ENCODE measurements around the gene LAMA5.

Gene LAMA5

GRCh38 chr20:62304331-62305148 is 62.6 kb downstream of the LAMA5 start:
- TF ChIP-seq TAF1 (IDR thresholded peaks at IDR 0.05; ENCODE audit: borderline replicate concordance, insufficient read depth, low read length) = no peak
- TF ChIP-seq REST (IDR thresholded peaks at IDR 0.05; ENCODE audit: insufficient read depth in 1 of 2, low read depth in 2 of 2, low read length in 2 of 2) = no peak
- TF ChIP-seq FOXP2 (optimal IDR thresholded peaks at IDR 0.05; ENCODE audit: borderline replicate concordance, extremely low read depth, extremely low read length, insufficient read depth) = no peak
- TF ChIP-seq POLR2AphosphoS5 (IDR thresholded peaks at IDR 0.05; ENCODE audit: low read depth, low read length) = no peak

- TF ChIP-seq SIN3A (IDR thresholded peaks at IDR 0.05; ENCODE audit: borderline replicate concordance, insufficient read depth, low read length) (0 out of 2 replicates have a peak, but pooled peaks have one; percentile 33), FOXP2 (optimal IDR thresholded peaks at IDR 0.05; ENCODE audit: borderline replicate concordance, extremely low read depth, extremely low read length, insufficient read depth) (no peak)
Measured at GRCh38 chr20:62303340-62304226, 63.5 kb downstream of the LAMA5 start.

- TF ChIP-seq REST (IDR thresholded peaks at IDR 0.05; ENCODE audit: insufficient read depth in 1 of 2, low read depth in 2 of 2, low read length in 2 of 2) = no peak
- no peak for TF ChIP-seq SIN3A (IDR thresholded peaks at IDR 0.05; ENCODE audit: borderline replicate concordance, insufficient read depth, low read length)
- TF ChIP-seq FOXP2 (optimal IDR thresholded peaks at IDR 0.05; ENCODE audit: borderline replicate concordance, extremely low read depth, extremely low read length, insufficient read depth) = no peak
- TF ChIP-seq POLR2AphosphoS5 (IDR thresholded peaks at IDR 0.05; ENCODE audit: low read depth, low read length) = no peak
- no peak for TF ChIP-seq TAF1 (IDR thresholded peaks at IDR 0.05; ENCODE audit: borderline replicate concordance, insufficient read depth, low read length)
Measured at GRCh38 chr20:62303062-62303339, 64.1 kb downstream of the LAMA5 start.

- TF ChIP-seq TAF1 (IDR thresholded peaks at IDR 0.05; ENCODE audit: borderline replicate concordance, insufficient read depth, low read length) (peak; percentile 82), POLR2AphosphoS5 (IDR thresholded peaks at IDR 0.05; ENCODE audit: low read depth, low read length) (peak; percentile 64; the same call in 1 of the 2 replicates), SIN3A (IDR thresholded peaks at IDR 0.05; ENCODE audit: borderline replicate concordance, insufficient read depth, low read length) (no peak; the same call in 1 of the 2 replicates), REST (IDR thresholded peaks at IDR 0.05; ENCODE audit: insufficient read depth in 1 of 2, low read depth in 2 of 2, low read length in 2 of 2) (no peak), FOXP2 (optimal IDR thresholded peaks at IDR 0.05; ENCODE audit: borderline replicate concordance, extremely low read depth, extremely low read length, insufficient read depth) (peak; percentile 50)
Measured at GRCh38 chr20:62302341-62303061, 64.6 kb downstream of the LAMA5 start, which contains the start of gene ADRM1. Gene ADRM1 (plus strand): TSS chr20:62302997. CDS start chr20:62303569, 572 bp downstream.

GRCh38 chr20:62301773-62302340 is 65.3 kb downstream of the LAMA5 start:
- TF ChIP-seq SIN3A (IDR thresholded peaks at IDR 0.05; ENCODE audit: borderline replicate concordance, insufficient read depth, low read length) = 0 out of 2 replicates have a peak, but pooled peaks have one; percentile 57
- TF ChIP-seq POLR2AphosphoS5 (IDR thresholded peaks at IDR 0.05; ENCODE audit: low read depth, low read length) = no peak

Measured in PFSK-1 (cell line).